HG03460 (cell line): ENCODE measurements around the gene GPR3.
"Not testable (repeated sequence)": the region's sequence is repeated elsewhere in the genome, so short reads cannot be mapped to it uniquely, and the experiment has no call there.

ENCODE experiments used
- ATAC-seq: cut with Tn5 transposase; IDR thresholded peaks from one replicate; pipeline ENCODE4 v1.9.1; 2021; ENCODE audit not compliant: unreplicated experiment

Gene GPR3

DNA sequence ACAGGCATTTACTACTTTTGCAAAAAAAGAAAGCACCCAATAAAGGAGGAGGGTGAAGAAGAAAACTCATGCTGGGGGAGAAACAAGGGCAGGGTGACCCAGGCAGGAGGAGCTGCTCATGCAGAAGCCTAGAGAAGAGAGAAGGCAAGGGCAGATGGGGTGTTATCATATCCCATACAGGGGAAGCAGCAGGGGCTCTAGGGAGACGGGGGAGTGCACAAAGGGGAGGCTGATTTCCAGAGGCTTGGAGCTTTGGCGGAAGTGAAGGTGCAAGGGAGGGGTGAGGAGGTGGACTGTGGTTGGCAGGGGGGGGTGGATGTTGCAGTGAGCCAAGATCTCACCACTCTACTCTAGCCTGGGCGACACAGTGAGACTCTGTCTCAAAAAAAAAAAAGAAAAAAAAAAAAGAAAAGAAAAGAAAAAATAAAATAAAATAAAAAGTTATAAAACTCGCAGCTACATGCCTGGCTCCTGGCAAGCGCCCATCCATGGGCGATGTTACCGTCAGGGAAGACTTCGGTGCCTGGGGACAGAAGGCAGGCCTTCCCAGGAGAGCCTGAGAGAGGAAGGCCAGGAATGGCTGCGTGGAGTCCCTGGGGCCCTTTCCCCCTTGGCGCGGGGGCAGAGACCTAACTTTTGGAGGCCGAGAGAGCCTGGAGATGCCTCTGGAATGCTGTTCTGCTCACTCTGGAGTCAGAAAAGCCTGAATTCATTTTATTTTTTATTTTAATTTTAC, 14.5 kb upstream of the GPR3 start:
- no peak for ATAC-seq

DNA sequence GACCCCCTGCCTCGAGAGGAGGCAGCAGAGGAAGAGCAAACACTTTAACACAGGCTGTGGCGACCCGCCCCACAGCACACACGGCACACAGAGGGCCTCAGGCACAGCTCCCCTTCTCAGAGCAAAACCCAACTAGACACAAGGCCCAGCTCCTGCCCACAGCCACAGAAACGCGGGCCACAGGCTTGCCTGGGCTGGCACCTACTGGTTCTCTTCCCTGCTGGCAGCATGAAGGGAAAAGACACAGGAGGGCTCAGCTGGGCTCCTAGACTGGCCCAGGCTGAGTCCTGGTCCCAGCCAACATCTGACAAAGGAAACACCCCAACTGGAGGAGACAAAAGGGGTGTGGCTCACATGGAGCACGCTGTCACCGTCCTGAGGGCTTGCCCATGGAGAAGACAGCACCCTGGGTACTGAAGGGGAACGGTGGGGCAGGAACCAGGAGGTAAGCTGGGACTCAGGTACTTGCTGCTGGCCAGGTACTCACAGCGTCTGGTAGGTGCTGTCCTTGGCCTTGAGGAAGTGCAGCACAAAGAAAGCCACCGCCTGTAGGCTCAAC, 12.8 kb upstream of the GPR3 start:
- ATAC-seq: no peak

DNA sequence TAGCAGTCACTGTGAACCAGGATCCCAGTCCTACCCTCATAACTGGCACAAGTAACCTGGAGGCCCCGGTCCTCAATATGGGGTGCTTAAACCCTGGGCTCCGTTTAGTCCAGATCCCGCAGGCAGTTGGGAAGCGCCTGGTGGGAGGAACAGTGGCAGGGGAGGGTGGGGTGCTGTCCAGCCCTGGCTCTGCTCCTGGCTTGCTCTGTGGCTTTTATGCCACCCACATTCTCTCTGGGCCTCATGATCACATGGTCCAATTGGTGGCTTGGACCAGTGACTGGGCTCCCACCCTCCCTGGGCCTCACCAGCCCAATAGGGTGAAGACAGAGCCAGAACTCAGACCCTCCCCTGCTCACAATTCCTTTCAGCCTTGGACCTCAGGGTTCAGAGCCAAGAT, 12.2 kb upstream of the GPR3 start:
- ATAC-seq: no peak

DNA sequence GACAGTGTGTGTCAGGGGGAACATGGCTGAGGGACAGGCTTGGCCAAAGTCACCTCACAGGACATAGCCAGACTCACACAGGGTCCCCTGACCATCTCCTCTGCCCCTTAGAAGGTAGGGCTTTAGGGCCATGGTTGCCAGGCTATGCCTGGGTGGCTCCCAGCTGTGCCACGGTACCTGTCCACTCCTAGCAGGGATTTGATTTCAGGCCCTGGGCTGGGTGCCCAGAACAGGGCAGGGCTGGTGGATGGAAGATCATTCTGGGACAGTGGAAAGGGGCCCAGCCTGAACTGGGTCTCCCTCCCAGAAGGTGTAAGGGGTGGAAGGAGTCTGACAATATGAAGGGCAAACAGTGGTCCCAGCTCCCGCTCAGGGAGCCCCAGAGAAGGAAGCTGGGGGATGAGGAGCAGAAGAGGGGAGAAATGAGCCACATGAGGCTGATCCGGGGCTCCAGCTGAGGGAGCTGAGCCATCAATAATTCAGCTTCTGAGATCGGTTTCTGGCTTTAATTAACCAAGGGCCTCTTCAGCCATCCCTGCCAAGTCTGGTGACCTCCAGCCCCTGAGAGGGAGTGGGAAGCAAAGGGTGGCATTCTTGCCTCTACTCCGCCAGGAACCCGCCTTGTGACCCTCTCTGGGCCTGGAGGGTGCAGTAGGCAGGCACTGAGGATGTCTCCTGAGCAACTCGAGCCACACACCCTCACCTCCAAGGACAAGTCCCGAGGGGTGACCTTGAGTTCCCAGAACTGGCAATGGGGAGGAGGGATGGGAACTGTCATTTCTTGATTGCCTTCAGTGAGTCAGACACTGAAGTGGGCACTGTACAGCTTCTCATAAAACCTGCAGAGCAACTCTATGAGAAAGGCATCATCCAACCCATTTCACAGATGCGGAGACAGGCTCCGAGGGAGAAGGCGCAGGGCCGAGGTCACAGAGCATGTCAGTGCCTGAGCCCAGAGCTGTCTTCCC, 11.4 kb upstream of the GPR3 start:
- ATAC-seq: no peak

DNA sequence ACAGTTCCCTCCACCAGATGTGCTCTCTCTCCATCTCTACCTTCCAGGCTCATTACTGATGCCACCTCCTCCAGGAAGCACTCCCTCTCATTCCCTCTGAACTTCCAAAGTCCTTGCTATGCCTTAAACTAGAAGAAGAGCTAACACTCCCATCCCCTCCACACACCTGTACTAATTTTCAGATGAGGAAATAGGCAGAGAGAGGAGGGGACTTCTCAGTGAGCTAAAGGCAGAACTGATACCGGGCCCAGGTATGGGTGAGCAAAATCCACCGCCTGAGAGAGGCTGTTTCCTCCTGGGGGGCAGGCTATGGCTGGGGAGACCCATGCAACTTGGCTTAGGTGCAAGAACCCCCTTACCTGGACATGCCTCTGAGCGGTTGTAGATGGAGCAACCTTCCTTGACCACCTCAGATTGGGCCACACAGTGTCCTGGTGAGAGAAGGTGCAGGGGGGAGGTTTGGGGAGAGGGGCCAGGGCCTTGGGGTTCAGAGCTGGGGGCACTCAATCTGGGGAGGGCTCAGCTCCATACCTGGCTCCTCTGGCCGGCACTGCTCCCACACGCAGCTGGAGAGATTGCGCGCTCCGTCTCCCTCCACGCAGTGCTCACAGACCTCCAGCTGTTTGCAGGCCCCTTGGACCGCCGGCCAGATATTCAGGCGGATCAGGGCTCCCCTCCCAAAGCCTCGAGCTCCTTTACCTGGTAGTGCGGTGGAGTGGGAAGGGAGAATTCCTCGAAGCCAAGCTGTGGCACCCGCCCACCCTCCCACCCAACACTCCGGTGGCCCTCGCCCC, 10.3 kb upstream of the GPR3 start:
- ATAC-seq: no peak

DNA sequence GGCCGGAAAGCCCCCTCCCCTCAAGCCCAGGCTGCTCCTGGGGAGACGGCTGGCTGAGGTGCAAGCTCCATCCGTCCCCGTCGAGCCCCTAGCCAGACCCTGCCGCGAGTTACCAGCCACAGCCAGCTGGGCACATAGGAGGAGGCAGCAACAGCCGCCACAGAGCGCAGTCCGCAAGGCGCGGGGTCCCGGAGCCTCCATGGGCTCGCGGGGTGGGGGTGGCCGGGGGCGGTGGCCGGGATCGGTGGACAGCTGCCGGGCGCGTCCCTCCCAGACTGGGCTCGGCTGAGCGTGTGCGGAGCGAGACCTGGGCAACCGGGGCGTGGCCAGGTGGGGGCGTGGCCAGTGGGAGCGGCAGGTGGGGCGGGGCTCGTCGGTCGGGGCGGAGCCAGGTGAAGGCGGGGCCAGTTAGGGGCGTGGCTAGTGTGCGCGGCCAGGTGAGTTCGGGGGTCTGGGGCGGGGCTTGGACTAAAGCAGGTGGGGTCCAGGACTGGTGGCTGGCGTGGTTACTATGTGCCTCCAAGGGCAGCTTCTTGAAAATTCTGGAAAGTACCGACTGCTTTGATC, 9.3 kb upstream of the GPR3 start, which contains the start of gene CD164L2:
CD164L2 (minus strand) TSS at position 295 of the 567 bp plus-strand sequence; CDS start at position 201, 94 bp downstream.
- no peak for ATAC-seq

DNA sequence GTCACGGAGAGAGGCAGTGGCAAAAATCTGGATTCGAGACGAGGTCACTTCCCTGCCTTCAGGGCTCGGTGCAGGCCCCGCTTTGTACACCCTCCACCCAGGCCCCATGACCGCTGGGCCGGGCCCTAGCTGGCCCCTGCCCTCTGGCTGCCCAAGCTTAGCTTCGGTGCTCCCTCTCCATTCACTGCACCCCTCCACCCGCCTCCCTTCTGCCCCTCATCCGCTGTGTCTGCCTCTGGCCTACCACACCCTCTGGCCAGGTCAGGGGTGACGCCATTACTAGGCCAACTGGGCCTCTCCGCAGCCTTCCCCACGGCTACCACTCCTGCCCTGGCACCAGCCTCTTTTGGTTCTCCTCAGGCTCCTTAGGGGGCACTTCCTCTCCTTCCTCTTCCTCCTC, 8.8 kb upstream of the GPR3 start:
- no peak for ATAC-seq

DNA sequence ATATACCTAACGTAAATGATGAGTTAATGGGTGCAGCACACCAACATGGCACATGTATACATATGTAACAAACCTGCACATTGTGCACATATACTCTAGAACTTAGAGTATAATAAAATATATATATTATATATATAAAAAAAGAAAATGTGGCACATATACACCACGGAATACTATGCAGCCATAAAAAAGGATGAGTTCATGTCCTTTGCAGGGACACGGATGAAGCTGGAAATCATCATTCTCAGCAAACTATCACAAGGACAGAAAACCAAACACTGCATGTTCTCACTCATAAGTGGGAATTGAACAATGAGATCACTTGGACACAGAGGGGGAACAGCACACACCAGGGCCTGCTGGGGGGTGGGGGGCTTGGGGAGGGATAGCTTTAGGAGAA, 7.6 kb upstream of the GPR3 start:
- not testable (repeated sequence) for ATAC-seq

DNA sequence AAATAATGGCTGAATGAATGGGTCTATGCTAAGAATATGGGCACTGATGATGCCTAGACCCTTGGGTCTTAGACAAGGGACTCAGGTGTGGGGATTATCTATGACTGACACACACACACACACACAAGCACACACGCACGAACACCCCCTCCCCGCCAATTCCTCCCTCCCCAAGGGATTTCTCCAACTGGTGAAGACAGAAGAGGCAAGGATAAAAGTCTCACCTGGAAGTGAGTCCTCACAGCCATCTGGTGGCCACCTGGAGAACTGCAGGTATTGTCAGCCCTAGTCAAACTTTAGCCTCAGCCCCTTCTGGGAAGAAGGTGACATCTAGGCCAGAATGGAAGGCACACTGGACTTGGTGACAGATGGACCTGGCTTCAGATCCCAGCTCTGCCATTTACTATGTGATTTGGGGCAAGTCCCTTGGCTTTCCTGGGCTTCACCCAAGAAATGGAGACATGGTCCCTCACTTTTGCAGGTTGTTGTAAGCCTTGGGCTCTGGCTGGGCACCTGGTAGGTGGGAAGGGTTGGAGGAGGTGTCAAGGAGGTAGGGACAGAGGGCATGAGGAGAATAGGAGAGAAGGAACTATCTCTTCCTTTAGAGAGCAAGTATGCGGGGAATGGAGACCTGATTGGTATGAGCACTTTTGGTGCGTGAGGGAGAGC, 4.0 kb upstream of the GPR3 start:
- no peak for ATAC-seq

DNA sequence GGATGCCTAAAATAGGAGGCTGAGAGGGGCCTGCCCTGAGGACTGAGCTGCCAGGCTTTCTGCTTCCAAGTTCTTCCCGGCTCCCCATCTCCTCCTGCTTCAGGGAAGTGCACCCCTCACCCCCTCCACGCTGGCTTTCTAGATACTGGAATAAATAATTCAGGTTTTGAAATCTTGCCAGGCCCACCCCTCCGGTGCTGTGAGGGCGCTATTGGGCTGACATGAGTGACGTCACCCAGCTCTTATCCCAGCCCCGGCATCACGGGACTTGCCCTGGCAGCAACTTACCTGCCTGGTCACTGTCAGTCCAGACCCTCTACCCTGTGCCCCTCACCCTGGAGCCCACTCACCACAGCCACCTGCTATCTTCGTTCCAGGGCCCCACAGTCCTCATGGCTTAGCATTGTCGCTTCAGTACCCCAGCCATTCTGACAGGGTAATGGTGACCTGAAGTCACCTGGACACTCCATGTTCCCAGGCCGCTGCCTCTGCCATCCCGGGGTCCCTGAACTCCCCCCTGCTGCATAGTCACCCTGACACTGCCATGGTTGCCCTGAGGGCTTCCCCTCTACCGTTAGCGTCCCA, 819 bp upstream of the GPR3 start:
- no peak for ATAC-seq

DNA sequence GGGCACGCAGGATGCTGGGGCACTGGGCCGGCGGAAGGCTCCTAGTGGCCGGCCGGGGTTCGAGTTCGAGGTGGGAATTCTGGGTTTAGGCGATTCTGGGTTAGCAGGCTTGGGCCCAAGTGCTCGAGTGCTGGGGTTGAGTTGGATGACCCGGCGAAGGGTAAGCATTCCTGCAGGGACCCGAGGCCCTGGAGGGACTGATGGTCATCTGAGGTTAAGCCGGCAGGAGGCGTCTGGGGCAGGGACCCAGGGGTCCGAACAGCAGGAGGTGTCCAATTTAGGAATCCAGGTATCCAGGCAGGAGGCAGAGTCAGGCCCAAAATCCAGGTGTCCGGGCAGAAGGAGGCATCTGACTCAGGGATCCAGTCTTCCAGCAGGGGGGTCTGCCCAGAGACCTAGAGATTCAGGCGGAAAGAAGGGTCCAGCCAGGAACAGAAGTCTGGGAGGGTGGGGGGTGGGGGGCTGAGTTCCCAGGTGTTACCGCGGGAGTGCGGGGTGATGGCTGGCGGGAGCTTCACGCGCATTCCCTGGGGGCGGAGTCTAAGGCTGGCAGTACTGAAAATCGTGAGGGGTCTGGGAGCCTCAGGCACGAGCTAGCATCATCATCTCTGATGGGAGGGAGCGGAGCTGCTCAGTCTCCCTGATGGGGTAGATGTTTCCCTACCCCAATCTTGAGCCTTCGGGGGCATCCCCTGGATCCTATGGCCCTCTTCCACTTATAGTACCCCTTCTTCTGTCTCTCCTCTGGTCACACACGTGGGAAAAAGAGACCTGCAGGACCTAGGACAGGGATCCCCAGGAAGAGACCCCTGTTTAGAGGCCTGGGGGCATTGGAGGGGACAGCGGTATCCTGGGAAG, 585 bp downstream of the GPR3 start:
- ATAC-seq: peak; percentile 22

DNA sequence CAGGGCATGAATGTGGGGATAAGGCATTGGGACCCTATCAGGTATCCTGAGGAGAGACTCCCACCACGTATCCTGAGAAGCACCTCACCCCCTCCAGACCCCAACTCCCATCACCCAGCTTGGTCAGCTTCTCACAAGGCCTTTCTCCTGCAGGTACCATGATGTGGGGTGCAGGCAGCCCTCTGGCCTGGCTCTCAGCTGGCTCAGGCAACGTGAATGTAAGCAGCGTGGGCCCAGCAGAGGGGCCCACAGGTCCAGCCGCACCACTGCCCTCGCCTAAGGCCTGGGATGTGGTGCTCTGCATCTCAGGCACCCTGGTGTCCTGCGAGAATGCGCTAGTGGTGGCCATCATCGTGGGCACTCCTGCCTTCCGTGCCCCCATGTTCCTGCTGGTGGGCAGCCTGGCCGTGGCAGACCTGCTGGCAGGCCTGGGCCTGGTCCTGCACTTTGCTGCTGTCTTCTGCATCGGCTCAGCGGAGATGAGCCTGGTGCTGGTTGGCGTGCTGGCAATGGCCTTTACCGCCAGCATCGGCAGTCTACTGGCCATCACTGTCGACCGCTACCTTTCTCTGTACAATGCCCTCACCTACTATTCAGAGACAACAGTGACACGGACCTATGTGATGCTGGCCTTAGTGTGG, 1.3 kb downstream of the GPR3 start:
- no peak for ATAC-seq

DNA sequence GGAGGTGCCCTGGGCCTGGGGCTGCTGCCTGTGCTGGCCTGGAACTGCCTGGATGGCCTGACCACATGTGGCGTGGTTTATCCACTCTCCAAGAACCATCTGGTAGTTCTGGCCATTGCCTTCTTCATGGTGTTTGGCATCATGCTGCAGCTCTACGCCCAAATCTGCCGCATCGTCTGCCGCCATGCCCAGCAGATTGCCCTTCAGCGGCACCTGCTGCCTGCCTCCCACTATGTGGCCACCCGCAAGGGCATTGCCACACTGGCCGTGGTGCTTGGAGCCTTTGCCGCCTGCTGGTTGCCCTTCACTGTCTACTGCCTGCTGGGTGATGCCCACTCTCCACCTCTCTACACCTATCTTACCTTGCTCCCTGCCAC, 1.8 kb downstream of the GPR3 start:
- no peak for ATAC-seq

DNA sequence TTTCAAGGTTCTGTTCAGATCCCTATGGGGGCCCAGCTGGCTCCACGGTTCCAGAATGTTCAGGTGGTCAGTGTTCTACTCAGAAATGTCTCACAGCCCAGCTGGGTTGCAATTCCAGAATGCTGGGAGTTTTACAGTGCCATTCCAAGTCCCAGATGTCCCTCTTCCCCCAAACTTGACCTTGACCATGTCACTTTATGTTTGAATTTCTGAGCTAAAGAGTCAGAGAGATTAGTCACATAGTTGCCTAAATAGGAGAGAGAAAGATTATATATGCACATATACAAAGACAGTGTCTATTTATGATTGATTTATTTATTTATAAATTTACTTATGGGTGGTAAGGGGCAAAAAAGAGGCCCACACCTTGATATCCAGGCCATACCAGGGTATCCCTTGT, 2.5 kb downstream of the GPR3 start:
- no peak for ATAC-seq

DNA sequence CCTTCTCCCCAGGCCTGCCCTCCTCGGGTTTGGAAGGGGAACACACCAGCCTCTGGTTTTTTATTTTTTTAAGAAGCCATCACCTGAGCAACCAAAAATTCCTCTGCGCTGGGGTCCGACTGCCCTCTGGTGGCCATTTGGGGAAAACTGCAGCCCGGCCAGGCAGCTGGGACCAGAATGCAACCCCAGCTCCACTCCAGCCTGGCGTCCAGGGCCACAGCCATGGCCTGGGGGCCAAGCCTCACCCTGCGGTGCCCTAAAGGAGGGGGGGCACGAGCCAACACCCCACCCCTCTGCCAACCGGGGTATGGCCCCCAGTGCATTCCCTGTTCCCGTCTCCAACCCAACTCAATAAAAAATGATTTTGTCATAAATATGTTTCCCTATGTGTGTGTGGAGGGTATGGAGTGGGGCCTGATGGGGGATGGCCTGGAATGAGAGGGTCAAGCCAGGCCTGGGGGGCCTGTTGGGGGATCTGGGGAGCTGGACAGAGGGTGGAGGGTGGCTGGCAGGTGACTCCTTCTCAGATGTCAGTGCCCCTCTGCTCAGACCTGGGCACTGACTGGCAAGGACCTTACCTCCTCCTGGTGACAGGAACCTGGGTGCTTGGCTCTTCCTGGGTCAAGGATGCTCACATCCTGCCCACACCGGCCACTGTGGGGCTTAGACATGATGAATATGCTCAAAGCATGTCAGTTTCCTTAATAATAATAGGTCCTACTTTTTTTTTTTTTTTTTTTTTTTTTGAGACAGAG, 3.2 kb downstream of the GPR3 start:
- no peak for ATAC-seq

DNA sequence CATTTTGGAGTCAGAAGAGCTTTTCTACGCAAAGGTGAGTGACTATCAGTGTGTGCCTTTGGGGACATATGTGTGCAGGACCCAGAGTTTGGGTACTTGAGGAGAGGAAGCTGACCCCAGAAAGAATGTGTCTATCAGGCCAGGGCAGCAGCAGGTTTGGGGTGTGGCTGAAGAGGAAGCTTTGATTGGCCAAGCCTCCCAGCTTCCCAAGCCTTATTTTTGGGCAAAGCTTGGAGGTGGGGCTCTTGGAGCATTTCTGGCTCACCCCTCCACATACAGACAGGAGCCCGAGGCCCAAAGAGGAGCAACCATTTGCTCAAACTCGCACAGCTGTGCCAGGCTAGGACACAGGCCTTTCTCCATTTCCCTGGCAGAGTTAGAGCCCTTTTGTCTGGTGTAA, 4.7 kb downstream of the GPR3 start:
- no peak for ATAC-seq

DNA sequence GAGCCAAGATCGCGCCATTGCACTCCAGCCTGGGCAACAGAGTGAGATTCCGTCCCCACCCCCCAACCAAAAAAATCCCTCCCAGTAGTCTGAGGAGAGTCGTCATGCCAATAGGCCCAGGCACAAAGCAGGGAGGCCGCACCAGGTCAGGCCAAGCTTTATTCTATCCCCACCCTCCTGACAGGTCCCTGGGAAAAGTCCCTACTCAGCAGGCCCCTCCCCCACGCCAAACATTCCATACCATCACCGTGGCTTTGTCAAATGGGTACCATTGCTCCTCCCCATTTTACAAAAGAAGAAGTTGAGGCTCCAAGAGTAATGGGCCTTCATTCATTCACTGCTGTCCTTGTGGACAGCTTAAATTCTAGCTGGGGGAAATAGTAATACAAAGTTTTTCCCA, 5.3 kb downstream of the GPR3 start:
- ATAC-seq: no peak
